DND-41 (cell line): ENCODE data around the gene AGA.

Experiments used
- ATAC-seq: fragments of 200-7000 bp; cut with Tn5 transposase; 3 replicates; pipeline ENCODE4 v1.9.1; 2021; ENCODE audit warnings: low read depth; ENCODE audit not compliant: insufficient read depth
- DNase-seq: peaks from one replicate; pipeline ENCODE4 v3.0.0-alpha.2; 2020
- H2AFZ ChIP-seq: 2 replicates; pipeline ENCODE4 v1.6.0; 2012; ENCODE audit warnings: low read depth, low read length
- H3K27ac ChIP-seq: 2 replicates; pipeline ENCODE4 v1.5.1; 2012; ENCODE audit warnings: low read length, inconsistent platforms
- H3K27me3 ChIP-seq: fragments of 200-600 bp; sonication (generic); 2 replicates; pipeline ENCODE4 v1.6.0; 2012; ENCODE audit warnings: low read length, mild to moderate bottlenecking, inconsistent platforms; ENCODE audit not compliant: insufficient read depth, poor library complexity
- H3K36me3 ChIP-seq: 2 replicates; pipeline ENCODE4 v1.5.1; 2012; ENCODE audit warnings: low read length, inconsistent platforms; ENCODE audit not compliant: insufficient read depth
- H3K4me1 ChIP-seq: 2 replicates; pipeline ENCODE4 v1.5.1; 2012; ENCODE audit warnings: mild to moderate bottlenecking, low read length; ENCODE audit not compliant: insufficient read depth
- H3K4me2 ChIP-seq: 2 replicates; pipeline ENCODE4 v1.6.0; 2012; ENCODE audit warnings: mild to moderate bottlenecking, moderate library complexity, low read length, inconsistent platforms; ENCODE audit not compliant: insufficient read depth
- H3K4me3 ChIP-seq, 2 experiments: fragments of 200-600 bp in 1 of 2; shearing (Covaris generic) in 1 of 2; 2 replicates each; pipeline ENCODE4 v1.5.1; 2012 to 2016; ENCODE audit warnings: inconsistent platforms in 2 of 2, low read length in 2 of 2, mild to moderate bottlenecking in 2 of 2, low read depth in 1 of 2, moderate library complexity in 1 of 2
- H3K79me2 ChIP-seq: 2 replicates; pipeline ENCODE4 v1.6.0; 2012; ENCODE audit warnings: low read length, inconsistent platforms; ENCODE audit not compliant: insufficient read depth
- H3K9ac ChIP-seq: 2 replicates; pipeline ENCODE4 v1.6.0; 2012; ENCODE audit warnings: low read depth, mild to moderate bottlenecking, inconsistent platforms, low read length, moderate library complexity
- H3K9me3 ChIP-seq: 2 replicates; pipeline ENCODE4 v1.5.1; 2012; ENCODE audit warnings: low read length, moderate library complexity, mild to moderate bottlenecking, inconsistent platforms; ENCODE audit not compliant: insufficient read depth, severe bottlenecking
- H4K20me1 ChIP-seq: 2 replicates; pipeline ENCODE4 v1.6.0; 2012; ENCODE audit warnings: low read length; ENCODE audit not compliant: insufficient read depth
- CTCF ChIP-seq: IDR thresholded peaks from 2 replicates; pipeline ENCODE4 v1.5.1; 2012; ENCODE audit warnings: borderline replicate concordance, low read length, moderate library complexity, mild to moderate bottlenecking; ENCODE audit not compliant: poor library complexity, severe bottlenecking; ENCODE audit errors: extremely low read depth
- EZH2 ChIP-seq: IDR thresholded peaks from 3 replicates; pipeline ENCODE4 v1.6.1; 2012; ENCODE audit warnings: borderline replicate concordance, low read depth, mild to moderate bottlenecking, moderate library complexity, low read length, inconsistent platforms; ENCODE audit not compliant: severe bottlenecking

Gene AGA

DNA sequence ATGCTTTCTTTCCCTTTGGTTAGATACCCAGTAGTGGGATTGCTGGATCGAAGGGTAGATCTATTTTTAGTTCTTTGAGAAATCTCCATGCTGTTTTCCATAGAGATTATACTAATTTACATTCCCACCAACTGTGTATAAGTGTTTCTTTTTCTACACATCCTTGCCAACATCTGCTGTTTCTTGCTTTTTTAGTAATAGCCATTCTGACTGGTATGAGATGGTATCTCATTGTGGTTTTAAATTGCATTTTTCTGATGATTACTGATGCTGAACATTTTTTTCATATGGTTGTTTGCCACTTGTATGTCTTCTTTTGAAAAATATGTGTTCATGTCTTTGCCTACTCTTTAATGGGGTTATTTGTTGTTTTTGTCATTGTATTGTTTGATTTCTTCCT is 6.6 kb upstream of the AGA start:
- H3K9me3 ChIP-seq, result no peaks in the 10 kb centered on the region
- H3K36me3 ChIP-seq, result no peaks in the 10 kb centered on the region
- H3K79me2 ChIP-seq, result no peaks in the 10 kb centered on the region
- H3K4me2 ChIP-seq, result no peak overlapping the region
- no peak for ATAC-seq
- H3K4me3 ChIP-seq, result no peak overlapping the region
- H3K27ac ChIP-seq, result no peak overlapping the region
- no peak overlapping the region for H3K9ac ChIP-seq
- H2AFZ ChIP-seq, result no peak overlapping the region
- DNase-seq, result no peak
- no peak for TF ChIP-seq EZH2
- TF ChIP-seq CTCF, result no peak
- no peaks in the 10 kb centered on the region for H4K20me1 ChIP-seq
- H3K4me1 ChIP-seq, result no peaks in the 10 kb centered on the region
- H3K27me3 ChIP-seq, result no peaks in the 10 kb centered on the region

DNA sequence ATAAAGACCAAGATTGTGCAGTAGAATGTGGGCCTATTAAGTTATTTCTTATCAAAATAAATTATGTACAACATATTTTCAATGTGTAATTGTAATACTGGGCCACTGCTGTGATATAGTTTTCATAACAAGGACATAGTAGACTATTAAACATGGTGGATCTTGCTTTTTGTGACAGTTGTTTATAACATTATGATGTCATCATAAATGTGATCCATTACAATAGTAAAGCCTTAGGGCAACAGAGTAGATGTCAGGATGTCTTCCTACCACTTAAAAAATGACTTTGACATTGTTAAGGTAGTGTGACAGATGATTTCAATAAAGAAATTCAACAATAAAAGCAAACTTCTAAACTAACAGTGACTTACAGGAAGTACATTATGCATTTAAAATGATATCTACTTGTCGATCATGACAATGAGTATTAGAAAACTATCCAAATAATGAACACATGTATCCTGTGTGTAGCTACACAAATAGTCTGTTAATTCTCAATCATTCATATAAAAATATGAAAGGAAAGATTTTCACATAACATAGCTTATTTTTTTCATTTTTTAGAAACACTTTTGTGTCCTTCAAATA is 5.3 kb upstream of the AGA start:
- no peak overlapping the region for H3K4me3 ChIP-seq
- TF ChIP-seq EZH2 (no peak), CTCF (no peak)
- no peaks in the 10 kb centered on the region for H3K36me3 ChIP-seq

GRCh38 chr4:177446586-177446985 is 4.3 kb upstream of the AGA start:
- no peaks in the 10 kb centered on the region for H3K27me3 ChIP-seq
- H3K4me1 ChIP-seq, result peaks cover 8% of the 10 kb centered on the region
- DNase-seq (no peak), ATAC-seq (no peak)
- no peak for TF ChIP-seq CTCF
- no peak for TF ChIP-seq EZH2
- peaks cover 3% of the 10 kb centered on the region for H3K79me2 ChIP-seq
- H3K36me3 ChIP-seq, result no peaks in the 10 kb centered on the region
- no peaks in the 10 kb centered on the region for H3K9me3 ChIP-seq
- no peak overlapping the region for H2AFZ ChIP-seq
- no peak overlapping the region for H3K9ac ChIP-seq
- H4K20me1 ChIP-seq, result no peaks in the 10 kb centered on the region
- H3K4me2 ChIP-seq, result no peak overlapping the region
- no peak overlapping the region for H3K4me3 ChIP-seq
- no peak overlapping the region for H3K27ac ChIP-seq

More for the DNA sequence above, 5.3 kb upstream of the AGA start:
- peaks cover 8% of the 10 kb centered on the region for H3K4me1 ChIP-seq
- H4K20me1 ChIP-seq, result no peaks in the 10 kb centered on the region
- ATAC-seq, result no peak
- DNase-seq, result no peak
- no peaks in the 10 kb centered on the region for H3K79me2 ChIP-seq
- H3K4me2 ChIP-seq, result no peak overlapping the region
- no peaks in the 10 kb centered on the region for H3K9me3 ChIP-seq
- no peaks in the 10 kb centered on the region for H3K27me3 ChIP-seq
- H3K9ac ChIP-seq, result no peak overlapping the region
- no peak overlapping the region for H3K27ac ChIP-seq
- no peak overlapping the region for H2AFZ ChIP-seq
